Ramos (cell line): ENCODE results near the gene RBCK1.

Source experiments
- in situ Hi-C: fragments of 300-500 bp; cut with MboI; formaldehyde crosslinking; loops from one replicate; pipeline ENCODE4 v1.14.3; 2022; ENCODE audit warnings: low sequenced_read_pairs; ENCODE audit not compliant: unreplicated experiment

RBCK1 gene

DNA sequence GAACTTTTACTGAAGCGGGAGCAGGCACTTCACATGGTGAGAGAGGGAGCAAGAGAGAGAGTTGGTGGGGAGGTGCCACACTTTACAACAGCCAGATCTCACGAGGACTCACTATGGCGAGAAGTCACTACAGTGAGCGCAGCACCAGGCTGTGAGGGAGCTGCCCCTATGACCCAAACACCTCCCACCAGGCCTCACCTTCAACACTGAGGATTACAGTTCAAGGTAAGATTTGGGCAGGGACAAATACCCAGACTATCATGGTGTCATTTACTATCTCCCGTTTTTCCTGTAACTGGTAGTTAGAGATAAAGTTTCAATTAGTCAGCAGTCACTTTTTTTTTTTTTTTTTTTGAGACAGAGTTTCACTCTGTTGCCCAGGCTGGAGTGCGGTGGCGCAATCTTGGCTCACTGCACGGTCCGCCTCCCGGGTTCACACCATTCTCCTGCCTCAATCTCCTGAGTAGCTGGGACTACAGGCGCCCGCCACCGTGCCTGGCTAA, 7.8 kb downstream of the RBCK1 start:
- in situ Hi-C loops, result no loop called here

DNA sequence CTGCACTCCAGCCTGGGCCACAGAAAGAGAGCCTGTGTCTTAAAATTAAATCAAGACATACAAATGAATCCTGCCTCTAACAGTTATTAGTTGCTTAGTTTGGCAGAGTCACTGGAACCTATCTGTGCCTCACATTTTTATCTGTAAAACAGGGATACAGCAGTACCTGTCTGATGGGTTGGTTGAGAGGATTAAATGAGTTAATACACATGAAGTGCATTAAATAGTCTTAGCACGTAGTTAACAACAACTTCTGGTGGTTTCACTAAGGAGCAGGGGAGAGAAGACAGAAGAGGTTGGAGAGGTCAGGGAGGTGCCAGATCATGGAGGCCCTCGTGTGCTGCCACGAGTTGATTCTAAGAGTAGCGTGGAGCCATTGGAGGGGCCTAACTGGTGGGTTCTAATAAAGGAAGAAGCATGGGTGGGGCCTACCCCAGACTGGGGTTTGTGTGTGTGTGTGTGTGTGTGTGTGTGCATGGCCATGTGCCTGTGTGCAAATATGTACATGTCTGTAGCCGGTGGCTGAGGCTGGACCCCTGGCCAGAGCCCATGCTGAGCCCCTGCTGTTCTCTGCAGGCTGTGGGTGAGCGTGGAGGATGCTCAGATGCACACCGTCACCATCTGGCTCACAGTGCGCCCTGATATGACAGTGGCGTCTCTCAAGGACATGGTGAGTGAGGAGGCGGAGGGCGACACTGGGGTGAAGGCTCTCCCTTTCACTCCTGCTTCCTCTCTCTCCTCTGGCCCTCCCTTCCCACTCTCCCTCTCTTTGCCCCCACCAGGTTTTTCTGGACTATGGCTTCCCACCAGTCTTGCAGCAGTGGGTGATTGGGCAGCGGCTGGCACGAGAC, 9.1 kb downstream of the RBCK1 start:
- in situ Hi-C loops, result no loop called here

DNA sequence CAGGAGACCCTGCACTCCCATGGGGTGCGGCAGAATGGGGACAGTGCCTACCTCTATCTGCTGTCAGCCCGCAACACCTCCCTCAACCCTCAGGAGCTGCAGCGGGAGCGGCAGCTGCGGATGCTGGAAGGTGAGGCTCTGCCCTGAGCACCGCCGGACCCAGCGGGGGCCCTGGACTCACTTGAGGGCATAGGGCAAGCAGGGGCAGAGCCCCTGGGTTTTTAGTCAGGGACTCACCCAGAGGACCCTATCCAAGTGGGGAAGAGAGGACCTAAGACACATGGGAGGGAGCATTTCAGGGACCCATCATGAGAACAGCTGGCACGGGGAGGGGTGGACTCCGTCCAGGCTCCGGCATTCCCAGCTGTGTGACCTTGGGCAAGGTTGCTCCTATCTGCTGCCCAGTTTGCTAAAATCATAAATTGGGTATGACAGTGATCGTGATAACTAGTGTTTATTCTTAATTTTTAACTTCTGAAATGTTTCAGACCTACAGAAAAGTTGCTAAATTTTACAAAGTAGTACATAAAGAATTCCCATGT, 9.8 kb downstream of the RBCK1 start:
- in situ Hi-C loops, result no loop called here

DNA sequence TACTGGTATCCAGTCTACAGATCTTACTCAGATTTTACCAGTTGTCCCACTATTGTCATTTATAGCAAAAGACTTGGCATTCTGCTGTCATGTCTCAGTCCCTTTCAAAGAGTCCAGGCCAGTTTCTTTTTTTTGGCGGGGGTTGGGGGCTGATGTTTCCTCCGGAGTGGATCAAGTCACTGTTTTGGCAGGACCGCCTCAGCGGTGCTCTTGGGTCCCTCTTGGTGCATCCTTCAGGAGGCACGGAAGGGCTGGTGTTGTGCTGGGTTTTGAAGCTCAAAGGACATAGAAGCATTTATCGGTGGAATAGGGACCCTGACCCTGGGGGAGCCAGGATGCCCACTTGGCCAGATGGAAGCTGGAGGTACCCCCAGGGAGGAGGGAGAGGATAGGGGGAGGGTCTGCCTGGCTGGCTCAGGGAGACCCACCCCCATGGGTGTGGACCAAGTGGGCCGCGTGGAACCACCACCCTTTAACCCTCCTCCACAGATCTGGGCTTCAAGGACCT, 10.8 kb downstream of the RBCK1 start:
- in situ Hi-C loops, result no loop called here

GRCh38 chr20:419556-420165, 11.6 kb downstream of the RBCK1 start:
- in situ Hi-C loops, result no loop called here

GRCh38 chr20:420166-420620, 12.1 kb downstream of the RBCK1 start:
- in situ Hi-C loops, result no loop called here

GRCh38 chr20:420721-421574, 12.8 kb downstream of the RBCK1 start:
- in situ Hi-C loops, result no loop called here

DNA sequence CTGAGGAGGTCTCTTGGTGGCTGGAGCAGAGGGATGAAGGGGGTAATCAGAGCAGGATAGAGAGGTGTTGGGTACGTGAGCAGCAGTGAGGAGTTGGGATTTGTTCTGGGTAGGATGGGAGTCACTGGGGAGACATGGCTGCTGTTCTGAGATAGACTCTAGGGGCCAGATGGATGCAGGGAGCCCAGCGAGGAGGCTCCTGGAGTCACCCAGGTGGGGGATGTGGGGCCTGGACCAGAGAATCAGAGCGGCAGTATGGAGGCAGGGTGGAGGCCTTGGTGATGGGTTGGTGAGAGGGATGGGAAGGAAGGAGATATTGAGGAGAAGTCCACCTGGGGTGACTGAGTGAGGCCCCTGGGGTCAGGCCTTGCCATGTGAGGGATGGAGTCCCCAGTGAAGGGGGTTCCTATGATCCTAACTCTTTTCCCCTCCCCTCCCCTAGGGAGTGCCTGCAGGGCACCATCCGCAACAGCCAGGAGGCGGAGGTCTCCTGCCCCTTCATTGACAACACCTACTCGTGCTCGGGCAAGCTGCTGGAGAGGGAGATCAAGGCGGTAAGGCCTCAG, 13.7 kb downstream of the RBCK1 start:
- in situ Hi-C loops, result no loop called here

GRCh38 chr20:426566-426965, 18.5 kb downstream of the RBCK1 start:
- in situ Hi-C loops, result no loop called here

DNA sequence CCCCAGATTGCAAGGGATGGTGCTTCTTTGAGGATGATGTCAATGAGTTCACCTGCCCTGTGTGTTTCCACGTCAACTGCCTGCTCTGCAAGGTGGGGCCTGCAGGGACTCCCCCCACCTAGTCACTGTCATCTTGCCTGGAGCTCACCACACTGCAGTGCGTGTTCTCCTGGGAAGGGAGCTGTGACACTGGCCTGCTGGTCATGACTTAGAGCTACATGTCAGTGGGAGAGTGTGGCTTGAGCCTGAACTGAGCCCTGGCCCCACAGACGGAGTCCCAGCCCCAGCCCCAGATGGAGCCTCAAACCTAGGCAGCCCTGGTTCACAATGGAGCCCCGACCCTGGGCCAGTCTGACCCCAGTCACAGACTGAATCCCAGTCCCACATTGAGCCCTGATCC, 19.3 kb downstream of the RBCK1 start:
- in situ Hi-C loops, result no loop called here

DNA sequence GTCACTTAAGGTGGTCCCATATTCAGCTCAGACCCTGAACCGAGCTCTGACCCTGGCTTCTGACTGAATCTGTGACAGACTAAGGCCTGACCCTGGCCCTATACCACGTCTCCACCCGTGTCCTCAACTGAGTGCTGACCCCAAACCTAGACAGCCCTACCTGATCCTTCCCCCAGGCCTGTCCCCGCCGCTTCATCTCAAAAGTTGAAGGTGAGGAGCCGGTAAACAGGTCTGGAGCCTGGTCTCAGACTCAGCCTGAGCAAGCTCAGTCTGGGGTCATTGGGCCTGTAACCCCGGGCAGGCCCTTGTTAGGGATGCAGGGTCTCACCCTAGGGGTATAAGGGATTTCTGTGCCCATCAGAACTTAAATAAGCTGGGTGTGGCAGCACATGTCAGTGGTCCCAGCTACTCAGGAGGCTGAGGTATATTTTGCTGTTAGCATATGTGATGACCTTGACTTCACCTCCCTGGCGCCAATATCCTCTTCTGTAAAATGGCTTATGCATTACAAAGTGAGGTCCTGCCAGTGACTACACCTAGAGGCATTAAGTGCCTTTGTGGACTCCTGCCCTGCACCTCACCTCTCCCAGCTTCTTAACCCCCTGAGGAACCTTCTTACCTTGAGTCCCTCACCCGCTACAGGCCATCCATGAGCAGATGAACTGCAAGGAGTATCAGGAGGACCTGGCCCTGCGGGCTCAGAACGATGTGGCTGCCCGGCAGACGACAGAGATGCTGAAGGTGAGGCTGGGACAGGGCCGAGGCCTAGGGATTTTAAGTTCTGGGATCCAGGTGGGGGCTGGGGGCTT, 20.0 kb downstream of the RBCK1 start:
- in situ Hi-C loops, result no loop called here

DNA sequence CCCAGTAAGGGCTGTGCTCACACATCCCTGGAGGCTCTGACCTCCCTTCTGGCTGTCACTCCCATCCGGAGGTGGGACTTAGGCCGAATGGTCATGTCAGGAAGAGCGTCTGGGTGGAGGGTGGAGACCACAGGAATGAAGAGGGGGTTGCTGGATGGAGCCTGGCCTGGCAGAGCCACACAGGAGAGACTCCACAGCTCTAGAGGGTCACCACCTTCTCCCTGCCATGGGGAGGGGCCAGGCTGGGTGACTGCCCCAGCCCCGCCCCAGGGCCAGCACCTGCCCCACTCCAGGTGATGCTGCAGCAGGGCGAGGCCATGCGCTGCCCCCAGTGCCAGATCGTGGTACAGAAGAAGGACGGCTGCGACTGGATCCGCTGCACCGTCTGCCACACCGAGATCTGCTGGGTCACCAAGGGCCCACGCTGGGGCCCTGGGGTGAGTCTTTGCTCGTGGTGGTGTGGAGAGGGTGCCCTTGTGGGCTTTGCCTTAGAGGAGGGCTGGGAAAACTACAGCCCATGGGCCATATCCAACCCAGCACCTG, 20.6 kb downstream of the RBCK1 start:
- in situ Hi-C loops, result no loop called here

- in situ Hi-C loops, result no loop called here
Measured at GRCh38 chr20:430091-430999, 22.2 kb downstream of the RBCK1 start.

DNA sequence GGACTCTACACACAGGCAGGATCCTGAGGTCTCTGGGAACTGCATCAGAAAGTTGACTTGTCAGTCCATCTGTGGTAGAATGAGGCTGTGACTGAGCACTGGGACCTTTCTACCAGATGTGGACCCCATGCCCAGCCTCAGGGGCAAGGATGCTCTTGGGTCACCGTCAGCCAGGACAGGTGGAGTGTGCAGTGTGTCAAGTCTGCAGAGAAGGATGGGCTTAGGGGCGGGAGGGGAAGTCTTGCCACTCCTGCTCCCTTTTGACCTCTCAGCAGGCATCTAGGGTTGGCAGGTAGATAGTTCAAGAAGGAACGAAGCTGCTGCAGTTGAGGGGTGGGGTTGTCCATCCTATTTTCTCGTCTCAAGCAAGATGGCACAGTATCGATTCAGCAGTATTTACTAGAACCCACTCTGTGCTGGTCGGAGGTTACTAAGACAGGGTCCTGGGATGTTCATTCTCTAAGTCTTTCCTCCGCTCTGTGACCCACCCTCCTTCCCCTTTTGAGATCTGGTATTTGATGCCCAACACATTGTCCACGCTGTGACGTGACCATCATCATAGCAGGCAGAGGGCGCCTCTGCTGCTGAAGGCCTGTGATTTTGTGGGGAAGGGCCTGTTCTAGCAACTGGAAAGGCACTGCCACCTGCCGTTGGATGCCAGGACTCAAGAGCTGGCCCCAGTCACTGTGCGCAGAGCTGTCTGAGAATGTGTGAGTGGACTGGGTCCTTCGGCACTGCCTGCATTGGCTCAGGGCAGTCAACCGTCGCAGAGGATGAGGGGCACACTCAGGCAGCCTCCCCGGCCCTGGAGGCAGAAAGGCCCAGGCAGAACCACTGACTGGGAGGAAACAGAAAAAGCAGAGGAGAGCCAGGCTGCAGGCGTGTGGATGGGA, 23.2 kb downstream of the RBCK1 start:
- in situ Hi-C loops, result no loop called here

DNA sequence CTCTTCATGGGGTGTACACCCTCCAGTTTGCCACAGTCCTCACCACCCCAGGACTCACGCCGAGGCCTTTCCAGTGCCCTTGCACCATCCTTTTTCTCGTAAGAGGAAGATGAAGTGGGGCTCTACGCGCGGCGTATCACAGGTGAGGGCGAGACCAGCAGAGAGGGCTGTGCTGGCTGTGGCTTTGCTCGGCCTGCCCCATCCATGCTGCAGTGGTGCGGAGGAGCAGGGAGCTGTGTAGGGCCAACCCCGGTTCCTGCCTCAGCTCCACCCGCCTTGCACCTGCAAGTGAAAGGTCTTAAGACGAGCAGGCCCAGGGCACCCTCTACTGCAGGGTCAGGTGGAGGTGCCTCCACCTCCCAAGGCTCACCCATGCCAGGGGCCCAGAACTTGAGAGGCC, 24.1 kb downstream of the RBCK1 start:
- in situ Hi-C loops, result no loop called here

- in situ Hi-C loops, result no loop called here
Measured at GRCh38 chr20:432677-433299, 24.7 kb downstream of the RBCK1 start.
